B cell (primary cell): ENCODE results near the gene PPFIA2. TPM values are rescaled to one million over a fixed set of nuclear protein-coding genes. Genes with fewer than 3 reads are reported as not detected.

Source experiments
- ATAC-seq: fragments of 200-7000 bp; cut with Tn5 transposase; one replicate; pipeline ENCODE4 v1.10.0; 2021; ENCODE audit warnings: low read depth, mild to moderate bottlenecking, moderate number of reproducible peaks, moderate library complexity
- CTCF ChIA-PET: fragments of 350-600 bp; sonication (Branson Sonifier 250); formaldehyde crosslinking; loops from one replicate; lab custom pipeline; 2021; ENCODE audit warnings: antibody characterized with exemption, inconsistent platforms; lab: Charles Lee
- POLR2A ChIA-PET: fragments of 350-600 bp; sonication (Branson Sonifier 250); formaldehyde crosslinking; loops from one replicate; lab custom pipeline; 2021; ENCODE audit warnings: antibody characterized with exemption; lab: Charles Lee
- DNase-seq: peaks from one replicate; pipeline ENCODE4 v3.0.0; 2013
- H2AFZ ChIP-seq: 2 replicates; pipeline ENCODE4 v1.6.1; 2012; ENCODE audit warnings: mild to moderate bottlenecking, low read depth, low read length; ENCODE audit not compliant: insufficient read depth, poor library complexity, severe bottlenecking
- H3K27ac ChIP-seq, 2 donors: 1 replicate in 1 of 2; 2 replicates in 1 of 2; pipeline ENCODE4 v1.5.1; 2012 to 2013; ENCODE audit warnings: low read length in 2 of 2, mild to moderate bottlenecking in 2 of 2, moderate library complexity in 1 of 2
- H3K27me3 ChIP-seq, 4 experiments: fragments of 200-600 bp in 1 of 4; sonication (generic) in 1 of 4; replicated peaks in 1 of 4; 1 replicate in 2 of 4; 2 replicates in 2 of 4; pipeline versions ENCODE4 v1.6.1 to v1.7.0; 2013 to 2016; ENCODE audit warnings: low read length in 3 of 4, mild to moderate bottlenecking in 2 of 4, mixed read lengths in 1 of 4, moderate library complexity in 1 of 4; ENCODE audit not compliant: insufficient read depth in 4 of 4, control insufficient read depth in 3 of 4; ENCODE audit errors: control extremely low read depth in 1 of 4
- H3K36me3 ChIP-seq, 2 experiments: replicated peaks in 1 of 2; 1 replicate in 1 of 2; 2 replicates in 1 of 2; pipeline versions ENCODE4 v1.6.1 to v1.7.1; 2013; ENCODE audit warnings: low read length in 1 of 2; ENCODE audit not compliant: insufficient read depth in 2 of 2, control insufficient read depth in 1 of 2; ENCODE audit errors: control extremely low read depth in 1 of 2, extremely low read depth in 1 of 2
- H3K4me1 ChIP-seq, 2 donors: fragments of 200-600 bp in 1 of 2; sonication (generic) in 1 of 2; 1 replicate in 1 of 2; 2 replicates in 1 of 2; pipeline versions ENCODE4 v1.5.1 to v1.6.1; 2013 to 2017; ENCODE audit warnings: low read length in 2 of 2; ENCODE audit not compliant: control insufficient read depth in 2 of 2, insufficient read depth in 2 of 2
- H3K4me2 ChIP-seq: replicated peaks from 2 replicates; pipeline ENCODE3; 2012; ENCODE audit warnings: mild to moderate bottlenecking, low read depth, low read length; ENCODE audit not compliant: poor library complexity, severe bottlenecking
- H3K4me3 ChIP-seq, 5 experiments: fragments of 200-600 bp in 1 of 5; sonication (generic) in 1 of 5; 1 replicate in 3 of 5; 2 replicates in 2 of 5; pipeline versions ENCODE4 v1.5.1 to v1.7.0; 2011 to 2016; ENCODE audit warnings: low read length in 4 of 5, mild to moderate bottlenecking in 4 of 5, low read depth in 2 of 5, control low read depth in 1 of 5, moderate library complexity in 1 of 5; ENCODE audit not compliant: insufficient read depth in 1 of 5; ENCODE audit errors: control extremely low read depth in 1 of 5, extremely low read depth in 1 of 5
- H3K79me2 ChIP-seq: fragments of 200-600 bp; sonication (generic); one replicate; pipeline ENCODE4 v1.6.0; 2016; ENCODE audit warnings: low read length; ENCODE audit not compliant: control insufficient read depth, insufficient read depth
- H3K9ac ChIP-seq: fragments of 200-600 bp; sonication (generic); 2 replicates; pipeline ENCODE4 v1.6.1; 2017; ENCODE audit warnings: mild to moderate bottlenecking, low read length, moderate library complexity
- H3K9me3 ChIP-seq, 3 donors: one replicate each; pipeline versions ENCODE4 v1.6.1 to v1.7.1; 2013; ENCODE audit warnings: low read length in 2 of 3; ENCODE audit not compliant: control insufficient read depth in 2 of 3, insufficient read depth in 1 of 3; ENCODE audit errors: control extremely low read depth in 1 of 3
- H4K20me1 ChIP-seq: 2 replicates; pipeline ENCODE4 v1.6.0; 2012; ENCODE audit warnings: mild to moderate bottlenecking, low read length; ENCODE audit not compliant: insufficient read depth, control insufficient read depth, poor library complexity, severe bottlenecking
- H3K27ac Mint-ChIP-seq: one replicate; pipeline ENCODE4 v1.8.0; 2021; ENCODE audit warnings: mixed read lengths
- H3K27me3 Mint-ChIP-seq: one replicate; pipeline ENCODE4 v1.8.0; 2021; ENCODE audit warnings: mixed read lengths
- H3K4me1 Mint-ChIP-seq: one replicate; pipeline ENCODE4 v1.8.0; 2021; ENCODE audit warnings: mixed read lengths
- H3K4me3 Mint-ChIP-seq: one replicate; pipeline ENCODE4 v1.8.0; 2021; ENCODE audit warnings: mixed read lengths
- H3K9me3 Mint-ChIP-seq: one replicate; pipeline ENCODE4 v1.8.0; 2022; ENCODE audit warnings: mixed read lengths; ENCODE audit not compliant: insufficient read depth
- CTCF ChIP-seq: fragments of 200-600 bp; IDR thresholded peaks from one replicate; pipeline ENCODE4 v1.8.0; 2022; ENCODE audit warnings: antibody characterized with exemption, mild to moderate bottlenecking
- EZH2 ChIP-seq: IDR thresholded peaks from 2 replicates; pipeline ENCODE4 v1.6.1; 2012; ENCODE audit warnings: borderline replicate concordance, low read depth, mild to moderate bottlenecking, moderate library complexity, low read length; ENCODE audit not compliant: insufficient read depth, poor library complexity, severe bottlenecking
- WGBS: methylation state at CpG from one replicate; pipeline ENCODE4 v1.1.5; 2013; ENCODE audit warnings: missing lambda C conversion rate; ENCODE audit not compliant: insufficient coverage; 5-methylcytosine and 5-hydroxymethylcytosine counted together
- intact Hi-C: fragments of 100-400 bp; cut with micrococcal nuclease; formaldehyde crosslinking; loops from one replicate; pipeline ENCODE4 v1.10.0; 2022
- polyA plus RNA-seq: library from polyadenylated mRNA; depleted of rRNA; stranded (reverse); fragments of >200 nt; gene quantifications from 2 replicates; pipeline ENCODE4 v1.2.3, GENCODE V29; 2012
- total RNA-seq, 2 donors: library from RNA; stranded (reverse); fragments of 120-200 nt in 1 of 2; gene quantifications; 1 replicate in 1 of 2; 2 replicates in 1 of 2; pipeline versions ENCODE4 v1.2.3 to v1.2.4, GENCODE V29; 2013 to 2022

The PPFIA2 gene
- total and polyA plus RNA-seq, 2 donors (not counting 1 experiment from before 2014, with no cell fraction given), result not detected

GRCh38 chr12:81797100-81797499 is 38.0 kb upstream of the PPFIA2 start:
- Histone ChIP-seq H3K79me2 (no peaks in the 10 kb centered on the region), H3K9me3 (no peaks in the 10 kb centered on the region), H2AFZ (no peak overlapping the region), H3K27me3 (no peaks in the 10 kb centered on the region), H3K9ac (no peak overlapping the region), H3K4me2 (no peak overlapping the region), H4K20me1 (no peaks in the 10 kb centered on the region), H3K27ac (no peak overlapping the region), H3K36me3 (no peaks in the 10 kb centered on the region), H3K4me1 (no peaks in the 10 kb centered on the region), H3K4me3 (no peak overlapping the region)
- no peak for ATAC-seq
- Mint-ChIP-seq H3K27ac (no peak overlapping the region), H3K27me3 (no peaks in the 10 kb centered on the region), H3K4me1 (no peaks in the 10 kb centered on the region), H3K4me3 (no peak overlapping the region), H3K9me3 (no peaks in the 10 kb centered on the region)
- TF ChIP-seq EZH2 (no peak), CTCF (no peak)
- ChIA-PET CTCF (no interaction called here), POLR2A (no interaction called here)
- 17% methylated on average over 1 of the region's 3 CpGs for WGBS
- DNase-seq, result no peak
- intact Hi-C loops, result no loop called here

GRCh38 chr12:81792666-81793065 is 33.5 kb upstream of the PPFIA2 start:
- H3K27me3 Mint-ChIP-seq, result no peaks in the 10 kb centered on the region
- no peak overlapping the region for H3K4me3 Mint-ChIP-seq
- Histone ChIP-seq H3K4me1 (no peaks in the 10 kb centered on the region), H3K79me2 (no peaks in the 10 kb centered on the region), H3K4me3 (no peak overlapping the region), H3K9me3 (no peaks in the 10 kb centered on the region), H3K27me3 (no peaks in the 10 kb centered on the region), H3K9ac (no peak overlapping the region), H3K4me2 (no peak overlapping the region), H4K20me1 (no peaks in the 10 kb centered on the region), H2AFZ (no peak overlapping the region), H3K36me3 (no peaks in the 10 kb centered on the region), H3K27ac (no peak overlapping the region)
- no CpG with 5 or more reads among the region's 2 CpGs for WGBS
- intact Hi-C loops, result no loop called here
- DNase-seq (no peak), ATAC-seq (no peak)
- TF ChIP-seq CTCF, result no peak
- no peak for TF ChIP-seq EZH2
- H3K9me3 Mint-ChIP-seq, result no peaks in the 10 kb centered on the region
- no peak overlapping the region for H3K27ac Mint-ChIP-seq
- ChIA-PET CTCF (no interaction called here), POLR2A (no interaction called here)
- no peaks in the 10 kb centered on the region for H3K4me1 Mint-ChIP-seq
